Spleen (tissue), 11 donors: ENCODE results near the gene TBL3. TPM values are rescaled to one million over a fixed set of nuclear protein-coding genes. Genes with fewer than 3 reads are reported as not detected.
A peak's percentile ranks its signal among the peaks of the same experiment; 100 is the strongest.

Source experiments
- DNase-seq: peaks from one replicate; pipeline ENCODE4 v3.0.0-alpha.2; 2020
- H3K27ac ChIP-seq, 8 donors: fragments of 200-600 bp; sonication (generic) in 7 of 8; 1 replicate in 4 of 8; 2 replicates in 4 of 8; pipeline versions ENCODE4 v1.5.0 to v1.8.0; 2016 to 2021; ENCODE audit warnings: inconsistent platforms in 4 of 8, mild to moderate bottlenecking in 4 of 8, moderate library complexity in 1 of 8
- H3K27me3 ChIP-seq, 7 donors: fragments of 200-600 bp; sonication (generic) in 6 of 7; replicated peaks in 1 of 7; 1 replicate in 4 of 7; 2 replicates in 3 of 7; pipeline versions ENCODE4 v1.5.0 to v1.8.0; 2016 to 2021; ENCODE audit warnings: inconsistent platforms in 3 of 7, mild to moderate bottlenecking in 1 of 7
- H3K36me3 ChIP-seq, 6 donors: fragments of 200-600 bp; sonication (generic) in 5 of 6; 1 replicate in 4 of 6; 2 replicates in 2 of 6; pipeline versions ENCODE4 v1.5.0 to v1.8.0; 2016 to 2021; ENCODE audit warnings: inconsistent platforms in 2 of 6
- H3K4me1 ChIP-seq, 6 donors: fragments of 200-600 bp; sonication (generic) in 5 of 6; 1 replicate in 3 of 6; 2 replicates in 3 of 6; pipeline versions ENCODE4 v1.5.0 to v1.8.0; 2016 to 2021; ENCODE audit warnings: inconsistent platforms in 3 of 6
- H3K4me3 ChIP-seq, 8 donors: fragments of 200-600 bp; sonication (generic) in 7 of 8; 1 replicate in 4 of 8; 2 replicates in 4 of 8; pipeline versions ENCODE4 v1.5.0 to v1.8.0; 2016 to 2021; ENCODE audit warnings: inconsistent platforms in 4 of 8, mild to moderate bottlenecking in 4 of 8, moderate library complexity in 2 of 8
- H3K9me3 ChIP-seq, 8 donors: fragments of 200-600 bp; sonication (generic) in 7 of 8; 1 replicate in 4 of 8; 2 replicates in 4 of 8; pipeline versions ENCODE4 v1.5.0 to v1.8.0; 2016 to 2021; ENCODE audit warnings: inconsistent platforms in 4 of 8
- POLR2A ChIP-seq, 3 donors: fragments of 450-650 bp; IDR thresholded peaks; one replicate each; pipeline ENCODE4 v1.5.1; 2017; ENCODE audit warnings: antibody characterized with exemption in 3 of 3, mild to moderate bottlenecking in 1 of 3
- POLR2AphosphoS5 ChIP-seq, 3 donors: sonication (generic); formaldehyde crosslinking; IDR thresholded peaks; one replicate each; pipeline ENCODE4 v1.5.1; 2017; ENCODE audit warnings: antibody characterized with exemption in 3 of 3
- WGBS, 5 donors: extraction: QIAGEN DNeasy Blood & Tissue Kit in 3 of 5; methylation state at CpG; one replicate each; pipeline versions ENCODE4 v1.1.5 to v1.1.7; 2013 to 2018; 5-methylcytosine and 5-hydroxymethylcytosine counted together
- intact Hi-C: fragments of 100-400 bp; cut with DNase I; formaldehyde crosslinking; loops from one replicate; pipeline ENCODE4 v1.15.0; 2023; ENCODE audit warnings: low total_unique reads
- polyA plus RNA-seq, 3 donors: library from polyadenylated mRNA; stranded (reverse); fragments of 200-250 nt; gene quantifications; one replicate each; pipeline ENCODE4 v1.2.1, GENCODE V29; 2013
- total RNA-seq, 7 donors: library from RNA; depleted of rRNA in 3 of 7; stranded (reverse); fragments of >200 nt in 3 of 7; fragmentation: NEBNext Ultra II Directional in 4 of 7; extraction: Animal tissue kit (Norgen Biotek cat#: 25700) in 4 of 7; gene quantifications; one replicate each; pipeline versions ENCODE4 v1.1.0 to v1.2.1, GENCODE V29; 2016 to 2021
- TF ChIP-seq, protein P1 (sequence below), 11 experiments: fragments of 200-600 bp in 7 of 11; fragments of 450-650 bp in 4 of 11; sonication (generic) in 4 of 11; IDR thresholded peaks in 8 of 11; conservative IDR thresholded peaks in 3 of 11; 1 replicate in 7 of 11; 2 replicates in 4 of 11; pipeline versions ENCODE4 v1.4.0 to v1.8.0; 2016 to 2021; ENCODE audit warnings: antibody characterized with exemption in 11 of 11, inconsistent platforms in 4 of 11, mild to moderate bottlenecking in 1 of 11
- donor health status: healthy with polysubstance abuse.
- donor health status: DM: no; HTN: no; CAD: no; lungs with moderate emphysema.
- donor health status: DM: no; HTN: no; CAD: no.
- donor health status: Bipolar disorder and iron deficiency.
- donor health status: healthy.
- donor health status: DM: no; HTN: no; CAD: no.
- donor health status: DM: yes; HTN: yes; CAD: no.

TBL3 gene
- total and polyA plus RNA-seq, 10 donors, result 20.6 to 54.2 (median 29.3) TPM

- Histone ChIP-seq H3K4me3 (no peak overlapping the region), H3K27ac (no peak overlapping the region), H3K27me3 (peaks cover 3 to 77% (median 38%) of the 10 kb centered on the region in 7 donors), H3K4me1 (peaks cover 12 to 49% (median 31%) of the 10 kb centered on the region in 6 donors), H3K36me3 (peaks cover 23 to 63% (median 52%) of the 10 kb centered on the region in 6 donors), H3K9me3 (no peaks in the 10 kb centered on the region)
- intact Hi-C loops, result no loop called here
- no peak for TF ChIP-seq POLR2A (IDR thresholded peaks at IDR 0.05)
- TF ChIP-seq, protein P1, sequence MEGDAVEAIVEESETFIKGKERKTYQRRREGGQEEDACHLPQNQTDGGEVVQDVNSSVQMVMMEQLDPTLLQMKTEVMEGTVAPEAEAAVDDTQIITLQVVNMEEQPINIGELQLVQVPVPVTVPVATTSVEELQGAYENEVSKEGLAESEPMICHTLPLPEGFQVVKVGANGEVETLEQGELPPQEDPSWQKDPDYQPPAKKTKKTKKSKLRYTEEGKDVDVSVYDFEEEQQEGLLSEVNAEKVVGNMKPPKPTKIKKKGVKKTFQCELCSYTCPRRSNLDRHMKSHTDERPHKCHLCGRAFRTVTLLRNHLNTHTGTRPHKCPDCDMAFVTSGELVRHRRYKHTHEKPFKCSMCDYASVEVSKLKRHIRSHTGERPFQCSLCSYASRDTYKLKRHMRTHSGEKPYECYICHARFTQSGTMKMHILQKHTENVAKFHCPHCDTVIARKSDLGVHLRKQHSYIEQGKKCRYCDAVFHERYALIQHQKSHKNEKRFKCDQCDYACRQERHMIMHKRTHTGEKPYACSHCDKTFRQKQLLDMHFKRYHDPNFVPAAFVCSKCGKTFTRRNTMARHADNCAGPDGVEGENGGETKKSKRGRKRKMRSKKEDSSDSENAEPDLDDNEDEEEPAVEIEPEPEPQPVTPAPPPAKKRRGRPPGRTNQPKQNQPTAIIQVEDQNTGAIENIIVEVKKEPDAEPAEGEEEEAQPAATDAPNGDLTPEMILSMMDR (IDR thresholded peaks at IDR 0.05 in 8 of 11, conservative IDR thresholded peaks at IDR 0.05 in 3 of 11), result no peak
- no peak for TF ChIP-seq POLR2AphosphoS5 (IDR thresholded peaks at IDR 0.05)
- DNase-seq, result no peak
- 95 to 100% (median 96%) methylated on average over 3 to 8 of the region's 8 CpGs for WGBS, 5 donors
These were observed 4.3 kb downstream of the TBL3 start for GRCh38 chr16:1976216-1976520.

GRCh38 chr16:1976951-1977874 lies 5.4 kb downstream of the TBL3 start:
- H3K9me3 ChIP-seq, result no peaks in the 10 kb centered on the region
- intact Hi-C loops, result no loop called here
- peak in 1 of 3 donors; percentile 7 for TF ChIP-seq POLR2AphosphoS5 (IDR thresholded peaks at IDR 0.05)
- TF ChIP-seq POLR2A (IDR thresholded peaks at IDR 0.05), result no peak
- no peak overlapping the region for H3K27ac ChIP-seq
- peaks cover 10 to 43% (median 25%) of the 10 kb centered on the region in 6 donors for H3K4me1 ChIP-seq
- no peak overlapping the region for H3K4me3 ChIP-seq
- peaks cover 3 to 87% (median 41%) of the 10 kb centered on the region in 7 donors for H3K27me3 ChIP-seq
- H3K36me3 ChIP-seq, result peaks cover 23 to 63% (median 52%) of the 10 kb centered on the region in 6 donors
- DNase-seq, result no peak
- 94 to 95% (median 94%) methylated on average over 23 to 33 of the region's 33 CpGs for WGBS, 5 donors

- Histone ChIP-seq H3K4me1 (peaks cover 7 to 41% (median 20%) of the 10 kb centered on the region in 6 donors), H3K36me3 (peaks cover 23 to 63% (median 52%) of the 10 kb centered on the region in 6 donors), H3K4me3 (no peak overlapping the region), H3K27ac (no peak overlapping the region), H3K27me3 (peaks cover 3 to 94% (median 41%) of the 10 kb centered on the region in 7 donors), H3K9me3 (no peaks in the 10 kb centered on the region)
- TF ChIP-seq POLR2AphosphoS5 (IDR thresholded peaks at IDR 0.05) (no peak), POLR2A (IDR thresholded peaks at IDR 0.05) (no peak)
- TF ChIP-seq, protein P1 (IDR thresholded peaks at IDR 0.05 in 8 of 11, conservative IDR thresholded peaks at IDR 0.05 in 3 of 11), result no peak
- no peak for DNase-seq
- intact Hi-C loops, result no loop called here
- WGBS, 5 donors, result 94 to 99% (median 97%) methylated on average over 14 to 18 of the region's 18 CpGs
These were observed 6.0 kb downstream of the TBL3 start for GRCh38 chr16:1977875-1978268.

DNA sequence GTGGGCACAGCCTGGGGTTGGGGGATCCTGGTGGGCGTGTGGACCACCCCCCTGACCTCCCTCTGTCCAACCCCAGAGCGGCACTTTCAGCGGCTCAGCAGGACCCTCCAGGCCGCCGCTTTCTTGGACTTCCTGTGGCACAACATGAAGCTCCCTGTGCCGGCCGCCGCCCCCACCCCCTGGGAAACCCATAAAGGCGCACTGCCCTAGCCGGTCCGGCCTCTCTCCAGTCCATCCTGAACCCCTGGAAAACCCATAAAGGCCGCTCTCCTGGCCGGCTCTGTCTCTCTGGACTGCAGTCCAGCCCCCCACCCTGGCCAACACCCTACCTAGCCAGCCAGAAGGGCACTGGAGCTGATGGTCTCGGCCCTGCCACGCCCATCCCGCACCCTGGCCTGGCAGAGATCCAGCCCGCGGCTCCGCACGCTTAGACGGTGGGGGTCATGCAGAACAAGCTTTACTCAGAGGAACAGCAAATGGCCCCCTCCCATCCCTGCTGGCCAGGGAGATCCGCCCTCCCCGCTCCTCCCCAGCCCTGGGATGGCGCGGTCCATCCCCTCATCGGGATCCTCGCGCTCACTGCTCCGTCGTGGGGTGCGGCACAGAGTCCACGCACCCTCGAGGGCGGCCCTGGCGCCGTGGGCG lies 6.7 kb downstream of the TBL3 start:
- Histone ChIP-seq H3K4me3 (no peak overlapping the region), H3K27ac (no peak overlapping the region)
- 77 to 90% (median 88%) methylated on average over 29 to 37 of the region's 37 CpGs for WGBS, 5 donors

More for the DNA sequence above, 6.7 kb downstream of the TBL3 start:
- intact Hi-C loops, result no loop called here
- TF ChIP-seq POLR2AphosphoS5 (IDR thresholded peaks at IDR 0.05), result no peak
- TF ChIP-seq POLR2A (IDR thresholded peaks at IDR 0.05), result no peak
- TF ChIP-seq, protein P1 (IDR thresholded peaks at IDR 0.05 in 8 of 11, conservative IDR thresholded peaks at IDR 0.05 in 3 of 11), result no peak
- peaks cover 6 to 41% (median 20%) of the 10 kb centered on the region in 6 donors for H3K4me1 ChIP-seq
- H3K9me3 ChIP-seq, result no peaks in the 10 kb centered on the region
- DNase-seq, result no peak
- H3K36me3 ChIP-seq, result peaks cover 23 to 60% (median 52%) of the 10 kb centered on the region in 6 donors
- H3K27me3 ChIP-seq, result peaks cover 3 to 100% (median 41%) of the 10 kb centered on the region in 7 donors
